ENCODE measurements around the gene C11orf16.

GRCh38 chr11:8930456-8931175, 2.1 kb downstream of the C11orf16 start:
- TF ChIP-seq CTCF (IDR thresholded peaks at IDR 0.05) = no peak
- TF ChIP-seq GABPA (IDR thresholded peaks at IDR 0.05; ENCODE audit: low read depth) = no peak
